ENCODE data around the gene PLSCR5.

DNA sequence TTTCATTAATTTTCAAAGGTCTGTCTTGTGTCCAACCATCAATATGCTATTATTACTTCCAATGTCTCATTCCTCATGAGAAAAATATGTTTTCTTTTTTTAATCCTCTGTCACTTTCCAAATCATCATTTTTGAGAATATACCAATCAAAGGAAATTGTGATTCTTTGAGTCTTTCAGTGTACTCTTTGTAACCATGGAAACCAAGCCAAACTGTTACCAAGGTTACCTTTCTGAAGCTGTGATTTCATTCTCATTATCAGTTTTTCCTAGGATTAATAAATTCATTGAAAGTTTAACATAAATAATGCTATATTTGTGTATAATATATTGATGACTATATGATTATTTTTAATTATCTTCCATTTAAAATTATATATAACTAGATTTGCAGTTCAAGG, 16.6 kb upstream of the PLSCR5 start:
- TF ChIP-seq, protein P1, sequence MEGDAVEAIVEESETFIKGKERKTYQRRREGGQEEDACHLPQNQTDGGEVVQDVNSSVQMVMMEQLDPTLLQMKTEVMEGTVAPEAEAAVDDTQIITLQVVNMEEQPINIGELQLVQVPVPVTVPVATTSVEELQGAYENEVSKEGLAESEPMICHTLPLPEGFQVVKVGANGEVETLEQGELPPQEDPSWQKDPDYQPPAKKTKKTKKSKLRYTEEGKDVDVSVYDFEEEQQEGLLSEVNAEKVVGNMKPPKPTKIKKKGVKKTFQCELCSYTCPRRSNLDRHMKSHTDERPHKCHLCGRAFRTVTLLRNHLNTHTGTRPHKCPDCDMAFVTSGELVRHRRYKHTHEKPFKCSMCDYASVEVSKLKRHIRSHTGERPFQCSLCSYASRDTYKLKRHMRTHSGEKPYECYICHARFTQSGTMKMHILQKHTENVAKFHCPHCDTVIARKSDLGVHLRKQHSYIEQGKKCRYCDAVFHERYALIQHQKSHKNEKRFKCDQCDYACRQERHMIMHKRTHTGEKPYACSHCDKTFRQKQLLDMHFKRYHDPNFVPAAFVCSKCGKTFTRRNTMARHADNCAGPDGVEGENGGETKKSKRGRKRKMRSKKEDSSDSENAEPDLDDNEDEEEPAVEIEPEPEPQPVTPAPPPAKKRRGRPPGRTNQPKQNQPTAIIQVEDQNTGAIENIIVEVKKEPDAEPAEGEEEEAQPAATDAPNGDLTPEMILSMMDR (IDR thresholded peaks at IDR 0.05) = no peak
- no peak for TF ChIP-seq POLR2A (IDR thresholded peaks at IDR 0.05)
- TF ChIP-seq EP300 (IDR thresholded peaks at IDR 0.05) = no peak

Data from tibial nerve (tissue), 4 donors.